ENCODE data around the gene ALG6. TPM values are rescaled to one million over a fixed set of nuclear protein-coding genes. Genes with fewer than 3 reads are reported as not detected.

The ALG6 gene
- 73.3 TPM for total RNA-seq

- peak; percentile 90 for DNase-seq
Observed at GRCh38 chr1:63367215-63368103, at the start of gene ALG6. ALG6 (plus strand) TSS chr1:63367627; CDS start chr1:63370978, 3,351 bp downstream.

GRCh38 chr1:63317817-63318152, 49.6 kb upstream of the ALG6 start:
- no peak for DNase-seq

GRCh38 chr1:63318201-63318979, 49.0 kb upstream of the ALG6 start:
- no peak for DNase-seq

- no peak for DNase-seq
Observed at GRCh38 chr1:63319046-63320021, 48.1 kb upstream of the ALG6 start.

GRCh38 chr1:63320022-63320721, 47.3 kb upstream of the ALG6 start:
- no peak for DNase-seq

- DNase-seq, result no peak
Observed at GRCh38 chr1:63321066-63321784, 46.2 kb upstream of the ALG6 start.

- no peak for DNase-seq
Observed at GRCh38 chr1:63321785-63322113, 45.7 kb upstream of the ALG6 start.

- DNase-seq, result no peak
Observed at GRCh38 chr1:63322114-63322943, 45.1 kb upstream of the ALG6 start, which contains the start of gene FOXD3. FOXD3 (plus strand) TSS chr1:63322567; CDS start chr1:63323059, 492 bp downstream.

- DNase-seq, result no peak
Observed at GRCh38 chr1:63322944-63323864, 44.2 kb upstream of the ALG6 start.

GRCh38 chr1:63323865-63324778, 43.3 kb upstream of the ALG6 start:
- DNase-seq, result no peak

GRCh38 chr1:63324779-63325119, 42.7 kb upstream of the ALG6 start:
- DNase-seq, result no peak

GRCh38 chr1:63325279-63325985, 42.0 kb upstream of the ALG6 start:
- DNase-seq, result no peak

- DNase-seq, result no peak
Observed at GRCh38 chr1:63326106-63326472, 41.3 kb upstream of the ALG6 start.

- no peak for DNase-seq
Observed at GRCh38 chr1:63326473-63327380, 40.7 kb upstream of the ALG6 start.

GRCh38 chr1:63327417-63328054, 39.9 kb upstream of the ALG6 start:
- DNase-seq, result no peak

GRCh38 chr1:63328122-63328521, 39.3 kb upstream of the ALG6 start:
- no peak for DNase-seq
